Measurements from ENCODE around the gene PSMA5.
A peak's percentile ranks its signal among the peaks of the same experiment; 100 is the strongest.
"Not testable (repeated sequence)": the region's sequence is repeated elsewhere in the genome, so short reads cannot be mapped to it uniquely, and the experiment has no call there.

Gene PSMA5

DNA sequence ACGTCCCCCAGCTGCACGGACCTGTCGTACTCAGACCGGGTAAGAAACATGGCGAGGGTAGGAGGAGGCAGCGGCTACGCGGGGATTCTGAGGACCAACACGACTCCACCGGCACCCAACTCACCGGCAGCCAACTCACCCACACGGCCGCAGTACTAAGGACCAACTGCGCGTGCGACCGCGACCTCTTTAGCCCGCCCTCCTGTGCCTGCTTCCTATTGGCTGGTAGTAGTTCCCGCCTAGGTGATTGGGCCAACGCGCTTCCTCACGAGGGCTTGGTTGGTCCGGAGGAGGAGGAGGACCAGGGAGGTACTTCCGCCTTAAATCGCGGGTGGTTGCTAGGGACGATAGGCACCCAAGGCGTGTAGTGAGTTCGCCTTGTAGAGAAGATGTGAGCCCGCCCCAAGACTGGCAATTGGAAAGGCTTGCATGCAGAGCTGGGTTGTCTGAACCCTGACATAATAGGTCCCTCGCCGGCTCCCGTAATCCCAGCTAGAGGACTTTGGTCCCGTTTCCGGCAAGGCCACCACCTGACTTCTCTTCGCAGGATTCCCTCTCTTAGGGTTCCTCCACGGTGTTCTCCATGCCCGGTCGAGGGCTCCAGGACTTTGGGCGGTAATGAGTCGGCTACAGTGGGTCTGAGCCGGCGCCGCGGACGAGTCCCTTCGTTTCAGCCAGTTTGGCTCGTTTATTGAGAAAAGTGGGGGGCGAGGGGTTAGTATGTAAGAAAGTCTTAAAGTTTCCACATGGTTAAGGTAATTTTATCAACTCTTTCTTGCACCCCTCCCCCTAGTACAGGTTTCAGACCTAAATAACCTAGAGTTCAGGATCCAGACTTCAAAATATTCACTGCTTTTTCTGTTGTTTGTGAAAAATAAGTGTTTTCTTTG is at the start of gene PSMA5:
TSS of gene PSMA5 (minus strand) at position 168 of the 890 bp plus-strand sequence. CDS start at position 50, 118 bp downstream.
- DNase-seq: peak; percentile 97

DNA sequence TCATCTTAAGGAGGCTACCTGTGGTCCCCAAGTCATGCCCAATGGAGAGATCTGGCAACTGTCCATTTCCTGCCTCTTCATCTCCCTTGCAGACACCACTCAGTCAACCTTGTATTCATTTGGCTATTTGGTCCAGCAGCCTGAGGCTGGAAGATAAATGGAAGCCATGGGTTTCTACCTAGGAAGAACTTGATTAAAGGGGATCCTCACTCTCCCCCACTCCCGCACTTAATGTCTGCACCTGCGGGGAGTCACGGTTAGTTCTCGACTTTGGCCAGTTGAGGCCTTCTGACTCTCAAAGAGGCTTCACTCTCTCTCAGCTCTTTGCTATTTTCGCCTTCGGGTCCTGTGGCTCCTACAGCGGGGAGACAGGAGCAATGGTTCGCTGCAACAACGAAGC is 49.0 kb upstream of the PSMA5 start:
- no peak for DNase-seq

DNA sequence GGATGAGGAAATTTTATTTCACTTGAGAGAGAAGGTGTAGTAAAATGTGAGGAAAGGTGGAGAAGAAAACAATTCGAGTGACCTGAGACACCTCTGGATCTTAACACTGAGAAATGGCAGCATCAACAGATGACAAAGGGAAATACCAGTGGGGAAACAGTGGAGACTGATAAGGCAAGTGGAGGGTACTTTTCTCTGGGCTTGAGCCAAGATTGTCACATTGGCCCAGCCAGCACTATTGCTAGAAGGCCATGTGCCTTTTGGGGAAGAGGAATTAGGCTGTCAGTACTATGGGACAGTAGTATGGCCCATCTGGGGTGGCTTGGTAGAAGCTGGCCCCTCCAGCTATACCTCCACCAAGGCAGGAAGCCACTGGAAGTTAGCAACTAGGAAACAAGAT is 48.4 kb upstream of the PSMA5 start:
- no peak for DNase-seq

DNA sequence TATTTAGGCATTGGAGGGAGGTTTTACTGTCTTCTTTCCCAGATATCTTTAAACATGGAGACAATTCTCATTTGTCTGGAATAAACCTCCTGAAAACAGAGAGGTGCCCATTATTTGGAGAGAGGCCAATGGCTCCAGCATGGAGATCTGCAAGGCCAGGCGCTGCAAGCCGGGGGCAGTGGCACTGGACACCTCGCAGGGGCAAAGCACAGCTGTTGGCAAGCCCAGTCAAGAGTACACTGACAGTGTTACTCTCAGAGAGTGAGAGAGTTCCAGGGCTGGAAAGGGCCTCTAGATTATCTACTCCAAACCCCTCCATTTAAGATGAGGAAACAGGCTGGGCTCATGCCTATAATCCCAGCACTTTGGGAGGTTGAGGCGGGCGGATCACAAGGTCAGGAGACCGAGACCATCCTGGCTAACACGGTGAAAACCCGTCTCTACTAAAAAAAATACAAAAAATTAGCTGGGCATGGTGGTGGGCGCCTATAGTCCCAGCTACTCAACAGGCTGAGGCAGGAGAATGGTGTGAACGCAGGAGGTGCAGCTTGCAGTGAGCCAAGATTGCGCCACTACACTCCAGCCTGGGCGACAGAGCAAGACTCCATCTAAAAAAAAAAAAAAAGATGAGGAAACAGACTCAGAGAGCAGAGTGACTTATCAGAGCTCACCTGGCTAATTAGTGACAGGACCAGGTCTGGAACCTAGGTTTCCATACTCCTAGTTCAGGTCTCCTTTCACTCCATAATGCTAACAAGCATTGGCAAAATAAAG is 47.2 kb upstream of the PSMA5 start:
- DNase-seq: not testable (repeated sequence)

DNA sequence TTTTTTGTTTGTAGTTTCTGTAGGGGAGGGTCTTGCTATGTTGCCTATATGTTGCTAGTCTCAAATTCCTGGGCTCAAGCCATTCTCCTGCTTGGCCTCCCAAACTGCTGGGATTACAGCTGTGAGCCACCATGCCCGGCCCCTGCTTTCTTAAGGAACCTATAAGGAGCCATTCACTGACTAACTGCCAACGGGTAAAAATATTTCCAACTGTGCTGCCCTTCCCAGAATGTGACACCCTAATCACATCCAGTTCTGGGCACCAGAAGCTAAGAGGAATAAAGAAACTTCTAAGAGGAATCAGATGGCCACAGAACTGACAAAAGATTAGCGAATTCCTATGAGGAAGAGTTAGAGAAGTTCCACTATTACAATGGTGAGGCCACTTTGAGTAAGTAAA is 46.5 kb upstream of the PSMA5 start:
- no peak for DNase-seq

DNA sequence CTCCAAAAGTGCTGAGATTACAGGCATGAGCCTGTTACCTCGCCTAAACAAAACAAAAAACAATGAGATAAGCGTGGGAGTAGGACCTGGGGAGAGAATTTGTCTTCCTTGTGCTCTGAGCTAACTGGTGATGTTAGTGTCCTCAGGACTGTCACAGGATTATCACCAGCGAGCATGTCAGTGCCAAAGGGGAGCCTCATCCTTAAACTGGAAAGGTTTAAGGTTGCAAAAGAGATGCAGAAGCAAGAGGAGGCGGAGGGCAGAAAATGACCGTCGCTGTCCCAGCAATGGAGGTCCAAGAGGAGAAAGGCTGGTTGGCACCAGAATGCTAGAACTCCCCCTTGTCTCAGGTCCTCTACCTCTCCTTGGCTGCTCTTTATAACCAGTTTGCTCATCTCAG is 44.0 kb upstream of the PSMA5 start:
- no peak for DNase-seq

DNA sequence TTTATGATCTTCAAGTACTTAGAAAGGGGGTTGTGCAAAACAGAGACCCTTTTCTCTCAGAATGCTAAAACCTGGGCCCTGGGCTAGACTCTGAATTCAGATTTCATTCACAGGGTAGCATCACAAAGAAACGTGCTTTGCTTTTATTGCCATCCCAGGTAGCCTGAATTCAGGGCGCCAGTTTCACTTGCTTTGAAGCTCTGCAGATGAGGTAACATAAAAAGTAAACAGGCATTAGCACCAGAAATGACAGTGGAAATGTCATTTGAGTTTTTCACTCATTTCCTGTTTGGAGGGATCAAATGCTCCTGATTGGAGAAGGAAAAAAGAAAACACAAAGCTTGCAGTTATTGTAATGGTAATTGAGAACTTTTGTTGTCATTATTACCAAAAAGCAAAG is 42.7 kb upstream of the PSMA5 start:
- DNase-seq: no peak

DNA sequence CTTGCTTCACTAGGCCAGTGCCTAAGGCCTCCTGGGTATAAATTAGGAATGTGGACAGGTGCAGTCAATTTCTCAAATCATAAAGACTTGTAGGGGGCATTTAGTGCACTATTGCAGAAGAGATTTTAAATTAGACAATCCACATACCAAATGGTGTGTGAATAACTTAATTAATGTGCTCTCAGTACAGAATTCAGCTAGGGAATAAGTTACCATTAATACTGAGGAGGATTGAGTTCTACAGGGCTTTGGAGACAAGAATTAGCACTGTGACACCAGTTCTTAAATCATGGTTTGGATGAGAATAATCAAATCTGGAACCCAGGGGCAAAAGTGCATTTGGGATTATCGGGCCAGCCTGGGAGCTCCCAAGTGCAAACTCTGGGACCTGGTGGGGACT is 41.8 kb upstream of the PSMA5 start:
- no peak for DNase-seq

DNA sequence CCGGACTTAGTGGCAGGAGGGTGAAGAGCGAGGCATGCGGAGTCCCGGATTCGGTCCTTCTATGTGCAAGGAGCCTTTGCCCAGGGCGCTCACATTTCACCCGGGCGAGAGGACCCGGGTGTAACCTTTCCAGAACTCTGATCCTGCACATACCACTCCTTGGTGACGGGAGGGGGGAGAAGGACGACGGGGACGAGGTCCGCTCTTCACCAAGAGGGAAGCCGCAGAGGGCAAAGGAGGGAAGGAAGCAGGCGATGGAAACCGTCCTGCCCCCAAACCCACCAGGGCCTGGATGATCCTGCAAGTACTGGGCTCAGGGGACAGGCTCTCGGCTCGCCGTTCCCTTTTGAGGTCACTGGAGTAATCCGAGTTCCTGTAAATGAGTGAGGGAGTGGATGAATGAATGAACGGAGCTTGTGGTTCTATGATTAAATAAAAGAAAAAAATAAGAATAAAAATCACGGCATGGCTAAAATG is 41.1 kb upstream of the PSMA5 start:
- DNase-seq: no peak

DNA sequence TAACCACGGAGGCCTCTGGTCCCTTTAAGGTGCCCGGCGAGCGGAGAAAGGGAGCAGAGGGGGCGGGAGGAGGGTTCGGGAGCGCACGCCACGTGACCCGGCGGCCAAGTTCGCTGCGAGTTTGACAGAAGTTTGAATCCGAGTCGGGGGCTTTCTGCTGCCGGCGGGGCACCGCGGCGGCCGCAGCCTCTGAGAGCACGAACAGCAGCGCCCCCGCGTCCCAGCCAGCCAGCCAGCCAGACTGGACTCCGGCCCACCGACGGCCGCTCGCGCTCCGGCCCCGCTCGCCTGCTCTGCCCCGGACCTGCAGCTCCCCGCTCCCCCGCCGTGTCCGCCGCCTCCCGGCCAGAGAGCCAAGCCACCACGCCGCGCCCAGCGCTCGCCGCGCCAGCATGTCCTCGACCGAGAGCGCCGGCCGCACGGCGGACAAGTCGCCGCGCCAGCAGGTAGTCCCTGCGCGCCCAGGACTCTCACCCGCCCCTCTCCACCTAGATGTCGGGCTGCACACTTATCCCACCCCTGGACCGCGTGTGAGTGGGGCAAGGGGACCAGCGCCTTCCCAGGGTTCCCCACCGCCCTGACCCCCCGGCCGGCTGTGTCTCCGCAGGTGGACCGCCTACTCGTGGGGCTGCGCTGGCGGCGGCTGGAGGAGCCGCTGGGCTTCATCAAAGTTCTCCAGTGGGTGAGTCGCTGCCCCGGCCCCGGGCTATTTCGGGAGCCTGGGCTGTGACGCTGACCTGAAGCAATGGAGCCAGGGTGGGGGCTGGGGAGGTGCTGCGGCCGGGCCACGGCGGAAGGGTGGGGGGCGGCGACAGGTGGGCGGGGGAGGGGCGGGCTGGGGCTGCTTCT is 40.4 kb upstream of the PSMA5 start, which contains the start of gene SYPL2:
TSS of gene SYPL2 (plus strand) at position 95 of the 849 bp plus-strand sequence. CDS start at position 393, 298 bp downstream.
- no peak for DNase-seq

DNA sequence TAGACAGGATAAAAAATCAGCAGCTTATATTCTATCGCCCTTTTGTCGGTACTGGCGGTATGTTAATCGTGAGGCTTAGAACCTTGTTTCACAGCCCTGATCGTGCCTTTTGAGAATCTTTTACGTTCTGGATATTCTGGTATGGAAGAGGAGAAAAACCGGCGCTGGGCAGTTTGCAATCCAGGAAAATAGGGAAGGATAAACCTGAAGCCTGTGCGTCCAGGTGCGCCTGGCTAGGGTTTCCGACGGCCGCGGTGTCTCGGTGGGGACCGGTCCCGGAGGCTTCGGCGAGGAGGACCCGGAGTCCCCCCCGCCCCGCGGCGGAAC is 39.8 kb upstream of the PSMA5 start:
- DNase-seq: no peak

DNA sequence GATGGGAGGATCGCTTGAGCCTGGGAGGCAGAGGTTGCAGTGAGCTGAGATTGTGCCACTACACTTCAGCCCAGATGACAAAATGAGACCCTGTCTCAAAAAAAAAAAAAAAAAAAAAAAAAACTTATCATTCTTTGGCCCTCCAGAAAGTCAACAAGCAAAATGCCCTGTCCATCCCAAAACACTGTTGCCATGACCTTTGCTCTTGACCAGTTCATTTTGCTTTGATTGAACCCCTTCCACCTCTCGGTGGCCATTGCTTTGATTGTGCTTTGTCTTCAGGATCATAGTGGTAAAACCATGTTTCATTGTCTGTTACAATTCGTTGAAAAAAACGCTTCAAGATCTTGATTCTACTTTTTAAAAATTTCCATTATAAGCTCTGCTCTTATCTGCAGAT is 31.6 kb upstream of the PSMA5 start:
- DNase-seq: no peak

DNA sequence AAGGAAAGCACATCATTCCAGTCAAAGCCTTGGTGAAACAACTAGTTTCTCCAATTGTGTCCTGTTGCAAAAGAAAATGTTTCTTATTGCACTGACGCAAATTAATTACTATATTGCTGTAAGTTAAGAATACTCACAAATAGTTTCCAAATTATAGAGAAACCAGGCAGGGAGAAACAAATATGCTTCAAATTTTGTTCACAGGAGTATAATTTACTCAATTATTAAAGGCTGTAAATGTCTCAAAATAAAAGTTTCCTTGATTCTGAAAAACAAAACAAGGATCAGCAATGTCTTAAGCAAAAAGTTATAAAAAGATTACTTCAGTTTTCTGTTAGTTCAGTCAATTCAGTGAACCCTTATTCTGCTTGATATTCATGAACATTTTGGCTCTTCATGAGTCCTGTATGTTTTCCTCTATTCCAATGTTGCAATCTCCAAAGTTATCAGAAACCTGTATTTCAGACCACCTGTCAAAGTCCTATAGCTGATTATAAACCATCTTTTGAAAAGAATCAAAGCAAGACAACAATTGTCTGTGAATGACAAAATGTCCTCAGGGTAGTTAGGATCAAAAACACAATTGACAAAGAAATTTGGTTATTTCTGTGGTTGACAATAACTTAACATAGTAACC is 28.4 kb upstream of the PSMA5 start:
- DNase-seq: no peak

DNA sequence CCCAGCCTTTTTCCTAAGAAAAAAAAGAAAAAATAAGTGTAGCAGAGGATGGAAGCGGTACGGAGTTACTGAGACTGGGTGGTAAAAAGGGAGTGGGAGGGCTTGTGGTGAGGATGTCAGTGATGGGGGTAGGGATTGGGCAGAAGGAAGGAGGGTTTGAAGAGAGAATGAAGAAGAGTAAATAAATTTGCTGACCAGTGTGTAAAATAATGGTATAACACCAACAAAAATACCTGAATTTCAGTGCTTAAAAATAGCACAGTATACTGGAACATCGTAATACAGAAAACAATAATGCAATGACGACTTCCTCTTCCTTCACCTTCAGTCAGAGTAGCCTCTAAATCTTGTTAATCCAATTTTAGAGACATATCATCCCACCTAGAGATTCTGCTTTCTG is 21.3 kb upstream of the PSMA5 start:
- no peak for DNase-seq

DNA sequence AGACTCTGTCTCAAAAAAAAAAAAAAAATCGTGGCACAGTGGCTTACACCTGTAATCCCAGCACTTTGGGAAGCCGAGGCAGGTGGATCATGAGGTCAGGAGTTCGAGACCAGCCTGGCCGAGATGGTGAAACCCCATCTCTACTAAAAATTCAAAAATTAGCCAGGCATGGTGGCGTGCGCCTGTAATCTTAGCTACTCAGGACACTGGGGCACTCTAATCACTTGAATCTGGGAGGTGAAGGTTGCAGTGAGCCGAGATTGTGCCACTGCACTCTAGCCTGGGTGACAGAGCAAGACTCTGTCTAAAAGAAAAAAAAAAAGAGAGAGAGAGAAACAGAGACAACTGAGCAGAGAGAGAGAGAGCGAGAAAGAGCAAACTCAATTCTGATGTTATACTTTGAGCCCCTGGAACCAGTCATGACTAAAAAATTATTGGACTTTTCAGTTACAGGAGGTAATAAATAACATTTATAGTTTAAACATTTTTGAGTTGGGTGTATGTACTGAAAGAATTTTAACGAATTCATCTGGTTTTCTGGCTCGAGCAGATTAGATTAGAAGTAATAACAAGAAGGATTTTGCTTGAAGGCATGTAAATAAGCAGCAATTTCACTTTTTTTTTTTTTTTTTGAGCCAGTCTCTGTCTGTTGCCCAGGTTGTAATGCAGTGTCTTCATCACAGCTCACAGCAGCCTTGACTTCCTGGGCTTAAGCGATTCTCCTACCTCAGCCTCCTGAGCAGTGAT is 19.9 kb upstream of the PSMA5 start:
- DNase-seq: not testable (repeated sequence)

DNA sequence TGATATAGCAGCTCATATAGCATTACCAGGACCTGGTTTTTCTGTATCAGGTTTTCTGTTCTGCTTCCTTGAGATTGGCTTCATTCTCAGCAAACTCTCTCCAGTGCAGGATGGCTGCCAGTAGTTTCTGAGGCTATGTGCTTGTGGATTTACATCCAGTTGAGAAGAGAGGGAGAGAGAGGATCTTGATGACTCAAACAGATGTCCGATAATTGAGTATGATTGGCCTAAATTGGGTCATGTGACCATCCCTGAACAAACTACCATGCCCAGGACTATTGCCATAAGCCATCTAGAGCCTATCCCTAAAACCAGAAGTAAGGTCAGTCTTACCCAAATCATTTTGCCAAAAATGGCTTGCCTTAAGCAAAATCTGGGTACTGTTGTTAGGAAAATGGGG is 18.1 kb upstream of the PSMA5 start:
- DNase-seq: no peak

DNA sequence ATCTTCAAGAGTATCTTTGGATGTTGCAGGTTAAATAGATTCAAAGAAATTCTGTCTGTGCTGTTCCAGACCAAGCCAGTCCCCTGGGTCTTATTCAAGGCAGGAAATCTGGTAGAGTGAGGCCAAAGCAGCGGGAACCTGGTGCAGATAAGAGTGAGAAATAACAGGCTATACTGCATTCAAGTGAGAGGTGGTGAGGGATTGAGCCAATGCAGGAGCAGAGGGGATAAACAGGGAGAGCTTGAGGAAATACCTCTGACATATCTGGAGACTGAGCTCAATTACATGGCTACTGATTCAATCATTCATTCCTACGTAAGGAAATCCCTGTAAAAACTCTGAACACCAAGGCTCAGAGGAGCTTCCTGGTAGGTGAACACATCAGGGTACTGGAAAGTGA is 17.2 kb upstream of the PSMA5 start:
- DNase-seq: no peak

DNA sequence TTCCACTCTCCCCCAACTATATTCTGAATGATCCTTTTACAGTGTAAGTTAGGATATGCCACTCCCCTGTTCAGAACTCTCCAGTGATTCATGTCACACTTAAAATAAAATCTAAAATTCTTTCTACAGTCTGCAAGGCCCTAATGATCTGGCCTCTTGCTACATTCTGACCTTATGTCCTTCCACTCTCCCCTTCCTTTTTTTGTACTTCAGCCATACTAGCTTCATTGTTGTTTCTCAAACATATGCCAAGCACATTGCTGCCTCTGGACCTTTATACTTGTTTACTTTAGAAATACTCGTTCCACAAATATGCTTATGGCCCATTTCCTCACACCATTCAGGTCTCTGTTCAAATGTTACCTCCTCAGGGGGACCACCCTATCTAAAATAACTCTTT is 14.8 kb upstream of the PSMA5 start:
- DNase-seq: no peak

DNA sequence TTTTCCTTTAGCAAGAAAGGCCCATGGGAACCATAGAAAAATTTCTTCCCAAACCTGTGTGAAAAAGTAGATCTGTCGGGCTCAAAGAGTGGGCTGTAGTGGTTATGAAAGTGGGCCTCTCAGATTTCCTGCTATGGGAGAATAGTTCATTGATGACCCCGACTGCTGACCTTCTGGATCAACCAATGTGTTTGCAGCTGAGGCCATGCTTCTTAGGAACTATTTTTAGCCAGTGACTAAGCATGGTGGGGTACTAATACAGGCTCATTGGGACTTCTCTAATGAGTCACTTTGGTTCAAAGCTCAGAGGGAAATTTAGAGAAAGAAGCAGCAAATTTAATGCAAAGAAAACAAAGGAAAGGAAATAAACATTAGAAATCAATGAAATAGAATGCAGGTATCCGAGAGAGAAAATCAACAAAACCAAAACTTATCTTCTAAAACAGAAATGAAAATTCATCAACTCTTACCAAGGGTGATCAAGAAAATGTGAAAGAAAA is 12.6 kb upstream of the PSMA5 start:
- no peak for DNase-seq

DNA sequence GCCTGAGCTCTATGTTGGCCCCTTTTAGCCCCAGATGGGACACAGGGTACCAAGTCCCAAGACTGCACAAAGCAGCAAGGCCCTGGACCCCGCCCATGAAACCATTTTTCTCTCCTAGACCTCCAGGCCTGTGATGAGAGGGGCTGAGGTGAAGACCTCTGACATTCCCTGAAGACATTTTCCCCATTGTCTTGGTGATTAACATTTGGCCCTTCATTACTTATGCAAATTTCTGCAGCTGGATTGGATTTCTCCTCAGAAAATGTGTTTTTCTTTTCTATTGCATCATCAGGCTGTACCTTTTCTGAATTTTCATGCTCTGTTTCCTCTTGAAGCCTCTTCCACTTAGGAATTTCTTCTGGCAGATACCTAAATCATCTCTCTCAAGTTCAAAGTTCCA is 8.2 kb upstream of the PSMA5 start:
- DNase-seq: no peak

DNA sequence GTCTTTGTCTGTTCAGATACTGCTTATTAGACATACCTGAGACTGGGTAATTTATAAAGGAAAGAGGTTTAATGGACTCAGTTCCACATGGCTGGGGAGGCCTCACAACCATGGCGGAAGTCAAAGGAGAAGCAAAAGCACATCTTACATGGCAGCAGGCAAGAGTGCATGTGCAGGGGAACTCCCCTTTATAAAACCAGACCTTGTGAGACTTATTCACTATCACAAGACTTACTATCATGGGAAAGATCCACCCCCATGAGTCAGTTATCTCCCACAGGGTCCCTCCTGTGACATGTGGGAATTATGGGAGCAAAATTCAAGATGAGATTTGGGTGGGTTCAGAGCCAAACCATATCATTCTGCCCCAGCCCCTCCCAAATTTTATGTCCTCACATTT is 7.1 kb upstream of the PSMA5 start:
- no peak for DNase-seq

DNA sequence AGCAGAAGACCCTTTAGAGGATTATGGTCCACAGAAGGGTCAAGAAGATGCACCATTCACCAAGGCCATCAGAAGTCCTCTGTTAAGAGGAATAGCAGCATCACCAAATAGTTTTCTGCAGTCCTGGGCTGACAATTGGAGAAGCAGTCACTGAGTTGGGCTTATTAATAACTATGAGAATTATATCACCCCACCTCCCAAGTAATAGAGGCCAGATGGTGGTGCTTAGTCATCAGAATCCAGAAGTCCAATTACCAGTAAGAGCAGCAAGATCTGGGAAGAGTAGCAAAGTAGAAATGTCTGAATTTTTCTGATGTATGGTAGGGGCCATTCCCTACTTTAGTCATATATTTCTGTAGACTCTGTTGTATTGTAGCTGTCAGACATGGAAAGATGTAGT is 6.1 kb upstream of the PSMA5 start:
- peak; percentile 8 for DNase-seq

All from NCI-H1694 treated with DMSO at 0.1 percent for 48 hours (cell line).